ENCODE data around the gene SNX1.

The SNX1 gene

GRCh38 chr15:64095431-64095794 is 369 bp upstream of the SNX1 start:
- in situ Hi-C loops (cut with HindIII; ENCODE audit: low sequenced_read_pairs): no loop called here
- H3K4me3 ChIP-seq (ENCODE audit: low read depth, low read length): peak overlapping the region; percentile 97
- TF ChIP-seq CTCF (IDR thresholded peaks at IDR 0.05; ENCODE audit: low read depth, low read length): no peak
- no peak for DNase-seq (ENCODE audit: low read depth, low spot score)

GRCh38 chr15:64096668-64097384 is 1.0 kb downstream of the SNX1 start:
- peak; percentile 32 for DNase-seq (ENCODE audit: low read depth, low spot score)
- in situ Hi-C loops (cut with HindIII; ENCODE audit: low sequenced_read_pairs): no loop called here
- no peak for TF ChIP-seq CTCF (IDR thresholded peaks at IDR 0.05; ENCODE audit: low read depth, low read length)
- peak overlapping the region; percentile 97 for H3K4me3 ChIP-seq (ENCODE audit: low read depth, low read length)

DNA sequence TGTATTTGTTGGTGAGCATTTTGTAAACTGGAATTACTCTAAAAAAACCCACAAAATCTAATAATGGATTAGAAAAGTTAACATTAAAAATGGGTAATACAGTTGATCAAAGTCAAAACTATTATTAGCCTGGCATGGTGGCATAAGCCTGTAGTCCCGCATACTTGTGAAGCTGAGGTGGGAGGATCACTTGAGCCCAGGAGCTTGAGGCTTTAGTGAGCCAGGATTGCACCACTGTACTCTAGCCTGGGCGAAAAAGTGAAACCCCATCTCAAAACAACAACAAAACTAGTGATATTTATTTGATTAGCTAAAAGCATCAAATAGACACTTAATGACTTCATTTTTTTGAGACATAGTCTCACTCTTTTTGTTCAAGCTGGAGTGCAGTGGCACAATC is 3.6 kb downstream of the SNX1 start:
- in situ Hi-C loops (cut with HindIII; ENCODE audit: low sequenced_read_pairs): no loop called here
- no peak overlapping the region for H3K4me3 ChIP-seq (ENCODE audit: low read depth, low read length)
- no peak for DNase-seq (ENCODE audit: low read depth, low spot score)
- no peak for TF ChIP-seq CTCF (IDR thresholded peaks at IDR 0.05; ENCODE audit: low read depth, low read length)

DNA sequence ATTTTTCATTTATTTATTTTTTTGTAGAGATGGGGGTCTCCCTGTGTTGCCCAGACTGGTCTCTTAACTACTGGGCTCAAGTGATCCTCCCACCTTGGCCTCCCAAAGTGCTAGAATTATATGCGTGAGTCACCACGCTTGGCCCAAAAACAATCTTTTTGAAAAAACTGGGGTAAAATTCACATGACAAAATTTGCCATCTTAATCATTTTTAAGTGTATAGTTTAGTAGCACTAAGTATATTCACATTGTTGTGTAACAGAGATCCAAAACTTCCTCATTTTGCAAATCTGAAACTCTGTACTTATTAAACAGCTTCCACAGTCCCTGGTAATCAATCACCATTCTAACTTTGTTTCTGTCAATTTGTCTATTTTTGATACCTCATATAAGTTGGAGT is 5.2 kb downstream of the SNX1 start:
- no peak for DNase-seq (ENCODE audit: low read depth, low spot score)
- in situ Hi-C loops (cut with HindIII; ENCODE audit: low sequenced_read_pairs): no loop called here
- TF ChIP-seq CTCF (IDR thresholded peaks at IDR 0.05; ENCODE audit: low read depth, low read length): no peak
- no peak overlapping the region for H3K4me3 ChIP-seq (ENCODE audit: low read depth, low read length)

DNA sequence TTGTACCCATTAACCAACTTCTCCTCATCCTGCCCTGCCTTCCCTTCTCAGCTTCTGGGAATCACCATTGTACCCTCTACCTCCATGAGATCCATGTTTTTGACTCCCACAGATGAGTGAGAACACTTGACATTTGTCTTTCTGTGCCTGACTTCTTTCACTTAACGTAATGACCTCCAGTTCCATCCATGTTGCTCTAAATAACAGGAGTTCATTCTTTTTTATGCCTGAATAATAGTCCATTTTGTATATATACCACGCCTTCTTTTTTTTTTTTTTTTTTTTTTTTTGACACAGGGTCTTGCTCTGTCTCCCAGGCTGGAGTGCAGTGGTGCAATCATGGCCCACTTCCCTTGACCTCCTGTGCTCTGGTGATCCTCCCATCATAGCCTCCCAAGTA is 6.7 kb downstream of the SNX1 start:
- no peak overlapping the region for H3K4me3 ChIP-seq (ENCODE audit: low read depth, low read length)
- TF ChIP-seq CTCF (IDR thresholded peaks at IDR 0.05; ENCODE audit: low read depth, low read length): no peak
- DNase-seq (ENCODE audit: low read depth, low spot score): no peak
- in situ Hi-C loops (cut with HindIII; ENCODE audit: low sequenced_read_pairs): no loop called here

DNA sequence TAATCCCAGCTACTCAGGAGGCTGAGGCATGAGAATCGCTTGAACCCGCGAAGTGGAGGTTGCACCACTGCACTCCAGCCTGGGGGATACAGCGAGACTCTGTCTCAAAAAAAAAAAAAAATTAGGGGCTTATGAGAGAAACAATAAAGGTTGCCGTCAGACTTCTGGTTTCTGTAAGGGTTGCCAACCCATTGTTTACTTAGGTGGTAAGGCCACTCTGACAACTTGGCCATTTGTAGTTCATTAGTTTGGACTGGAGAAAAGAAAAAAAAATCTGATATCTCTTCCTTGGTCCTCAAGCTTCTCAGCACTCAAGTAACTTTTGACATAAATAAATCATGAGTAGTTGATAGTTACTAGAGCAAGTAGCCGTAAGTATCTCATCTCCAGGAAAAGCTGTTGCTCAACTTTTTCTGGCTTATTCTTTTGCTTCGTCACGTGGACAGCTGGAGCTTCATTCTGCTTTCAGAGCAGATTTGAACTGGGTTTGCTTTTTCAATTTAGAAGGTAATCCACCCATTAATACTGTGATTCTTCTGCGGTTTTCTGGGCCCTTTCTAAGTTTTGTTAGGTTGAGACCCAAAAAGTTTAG is 9.4 kb downstream of the SNX1 start:
- no peak for DNase-seq (ENCODE audit: low read depth, low spot score)
- in situ Hi-C loops (cut with HindIII; ENCODE audit: low sequenced_read_pairs): no loop called here
- TF ChIP-seq CTCF (IDR thresholded peaks at IDR 0.05; ENCODE audit: low read depth, low read length): no peak
- H3K4me3 ChIP-seq (ENCODE audit: low read depth, low read length): no peak overlapping the region
